ENCODE measurements around the gene ZSWIM5.
"Not testable (repeated sequence)": the region's sequence is repeated elsewhere in the genome, so short reads cannot be mapped to it uniquely, and the experiment has no call there.

Gene ZSWIM5

DNA sequence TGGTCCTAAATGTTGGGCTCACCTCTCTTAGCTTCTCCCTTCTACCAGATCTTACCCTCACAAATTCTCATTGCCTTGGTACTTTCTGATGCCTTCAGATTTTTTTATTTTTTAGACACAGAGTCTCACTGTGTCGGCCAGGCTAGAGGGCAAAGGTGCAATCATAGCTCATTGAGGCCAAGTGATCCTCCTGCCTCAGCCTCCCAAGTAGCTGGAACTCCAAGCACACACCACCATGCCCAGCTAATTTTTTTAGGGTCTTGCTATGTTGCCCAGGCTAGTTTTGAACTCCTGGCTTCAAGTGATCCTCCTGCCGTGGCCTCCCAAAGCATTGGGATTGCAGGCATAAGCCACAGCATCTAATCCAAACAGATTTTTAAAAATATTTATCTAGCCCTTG, 69.4 kb downstream of the ZSWIM5 start:
- DNase-seq, result no peak

DNA sequence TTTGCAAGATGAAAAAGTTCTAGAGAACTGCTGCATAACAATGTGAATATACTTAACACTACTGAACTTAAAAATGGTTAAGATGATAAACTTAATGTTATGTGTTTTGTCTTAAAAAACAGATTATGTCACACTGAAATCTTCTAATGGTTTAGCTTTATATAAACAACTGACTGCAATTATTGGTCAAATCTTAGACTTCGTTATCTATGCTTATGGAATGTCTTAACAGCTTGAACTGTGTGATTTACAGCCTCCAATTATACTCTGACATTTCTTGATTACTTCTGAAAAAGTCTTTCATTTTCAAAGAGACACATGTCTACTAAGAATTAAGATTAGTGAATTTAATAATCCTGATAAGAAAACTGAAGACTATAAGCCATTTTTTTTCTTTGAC, 71.1 kb downstream of the ZSWIM5 start:
- no peak for DNase-seq

DNA sequence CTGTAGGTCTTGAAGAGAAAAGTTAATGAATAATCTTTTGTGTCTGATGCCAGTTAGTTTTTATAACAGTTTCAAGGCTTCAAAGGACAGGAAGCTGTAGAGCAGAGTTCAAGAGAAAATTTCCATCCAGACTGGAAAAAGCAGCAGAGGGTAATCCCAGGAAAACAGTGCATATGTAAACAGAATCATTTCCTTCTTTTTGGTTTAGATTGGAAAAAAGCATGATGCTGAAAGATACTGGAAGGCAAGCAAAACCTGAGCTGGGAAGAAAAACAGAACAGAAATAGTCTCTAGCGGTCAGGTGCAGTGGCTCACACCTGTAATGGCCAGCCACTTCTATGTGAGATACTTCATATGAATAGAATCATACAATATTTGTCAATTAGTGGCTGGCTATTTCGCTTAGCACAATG, 71.9 kb downstream of the ZSWIM5 start:
- no peak for DNase-seq

DNA sequence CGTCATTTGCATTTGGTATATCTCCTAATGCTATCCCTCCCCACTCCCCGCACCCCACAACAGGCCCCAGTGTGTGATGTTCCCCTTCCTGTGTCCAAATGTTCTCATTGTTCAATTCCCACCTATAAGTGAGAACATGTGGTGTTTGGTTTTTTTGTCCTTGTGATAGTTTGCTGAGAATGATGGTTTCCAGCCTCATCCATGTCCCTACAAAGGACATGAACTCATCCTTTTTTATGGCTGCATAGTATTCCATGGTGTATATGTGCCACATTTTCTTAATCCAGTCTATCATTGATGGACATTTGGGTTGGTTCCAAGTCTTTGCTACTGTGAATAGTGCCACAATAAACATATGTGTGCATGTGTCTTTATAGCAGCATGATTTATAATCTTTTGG, 73.7 kb downstream of the ZSWIM5 start:
- DNase-seq, result not testable (repeated sequence)

DNA sequence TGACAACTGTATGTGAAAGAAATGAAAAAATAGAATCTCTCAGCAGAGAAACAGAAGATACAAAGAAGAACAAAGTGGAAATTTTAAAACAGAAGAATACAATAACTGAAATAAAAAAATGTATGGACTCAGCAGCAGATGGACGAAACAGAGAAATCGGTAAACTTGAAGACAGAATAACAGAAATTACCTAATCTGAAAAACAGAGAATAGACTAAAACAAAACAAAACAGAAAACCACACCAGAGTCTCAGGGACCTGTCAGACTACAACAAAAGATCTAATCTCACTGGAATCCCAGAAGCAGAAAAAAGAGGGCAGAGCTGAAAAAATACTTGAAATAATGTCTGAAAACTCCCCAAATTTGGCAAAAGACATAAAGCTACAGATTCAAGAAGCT, 83.0 kb downstream of the ZSWIM5 start:
- DNase-seq, result no peak

DNA sequence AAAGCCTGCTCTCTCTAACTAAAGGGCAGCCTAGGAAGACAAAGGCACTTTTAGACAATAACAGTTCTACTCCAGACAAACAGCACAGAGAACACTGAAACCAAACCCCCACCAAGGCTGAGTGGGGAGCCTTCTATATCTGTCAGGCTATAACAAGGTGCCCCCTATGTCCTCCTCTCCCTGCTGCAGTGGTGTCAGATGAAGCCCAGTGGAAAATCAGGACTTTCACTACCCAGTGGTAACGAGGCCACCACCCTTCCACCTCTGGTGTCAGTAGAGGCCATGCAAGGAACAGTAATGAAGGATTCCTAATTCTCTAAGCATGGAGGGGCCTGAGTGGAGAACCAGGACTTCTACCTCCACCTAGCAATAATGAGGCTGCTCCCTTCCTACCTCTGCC, 83.7 kb downstream of the ZSWIM5 start:
- no peak for DNase-seq

DNA sequence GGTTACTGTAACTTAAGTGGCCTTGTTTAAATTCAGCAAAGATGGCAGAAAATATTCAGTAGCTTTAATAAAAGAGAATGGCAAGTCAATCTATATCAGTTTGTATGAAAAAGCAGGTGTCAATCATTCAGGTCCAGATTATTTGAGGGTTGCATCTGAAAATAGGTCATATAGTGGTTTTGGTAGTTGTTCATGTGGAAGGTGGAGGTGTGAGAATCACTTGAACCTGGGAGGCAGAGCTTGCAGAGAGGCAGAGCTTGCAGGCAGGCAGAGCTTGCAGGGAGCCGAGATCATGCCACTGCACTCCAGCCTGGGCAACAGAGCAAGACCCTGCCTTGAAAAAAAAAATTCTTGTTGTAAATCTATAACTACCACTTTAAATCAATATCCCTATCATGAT, 88.6 kb downstream of the ZSWIM5 start:
- DNase-seq, result no peak

DNA sequence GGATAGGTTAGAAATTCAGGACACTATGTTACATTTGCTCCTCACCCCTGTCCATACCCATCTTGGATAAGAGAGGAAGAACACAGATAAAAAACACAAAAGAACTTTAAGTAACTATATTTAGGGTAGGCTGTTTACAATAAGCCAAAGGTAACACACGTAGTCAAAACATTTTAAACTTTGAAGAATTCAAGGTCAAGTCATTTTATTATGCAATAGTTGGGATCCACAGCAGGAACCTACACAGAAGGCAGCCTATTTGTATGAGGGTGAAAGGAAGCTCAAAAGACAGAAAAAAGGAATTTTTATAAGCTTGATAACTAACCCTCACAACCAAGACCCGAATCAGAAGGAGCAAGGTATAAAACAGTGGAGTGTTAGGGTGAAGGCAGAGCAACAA, 89.6 kb downstream of the ZSWIM5 start:
- DNase-seq, result no peak

DNA sequence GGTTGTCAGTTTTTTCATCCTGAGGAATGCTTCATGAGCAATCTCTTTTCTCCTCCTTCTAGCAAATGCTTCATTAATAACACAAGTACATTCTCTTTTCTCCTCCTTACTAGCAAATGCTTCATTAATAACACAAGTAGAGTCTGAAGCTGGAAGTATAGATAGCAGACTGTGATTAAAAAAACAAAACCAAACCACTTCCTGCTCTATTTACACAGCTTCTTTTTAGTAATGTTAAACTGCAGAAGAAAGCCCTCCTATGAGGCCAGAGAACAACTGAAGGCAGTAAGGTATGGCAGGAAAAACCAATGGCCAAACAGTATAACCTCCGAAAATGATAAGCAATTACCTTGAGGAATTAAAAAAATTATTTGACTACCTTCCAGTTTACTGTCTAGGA, 90.1 kb downstream of the ZSWIM5 start:
- no peak for DNase-seq

DNA sequence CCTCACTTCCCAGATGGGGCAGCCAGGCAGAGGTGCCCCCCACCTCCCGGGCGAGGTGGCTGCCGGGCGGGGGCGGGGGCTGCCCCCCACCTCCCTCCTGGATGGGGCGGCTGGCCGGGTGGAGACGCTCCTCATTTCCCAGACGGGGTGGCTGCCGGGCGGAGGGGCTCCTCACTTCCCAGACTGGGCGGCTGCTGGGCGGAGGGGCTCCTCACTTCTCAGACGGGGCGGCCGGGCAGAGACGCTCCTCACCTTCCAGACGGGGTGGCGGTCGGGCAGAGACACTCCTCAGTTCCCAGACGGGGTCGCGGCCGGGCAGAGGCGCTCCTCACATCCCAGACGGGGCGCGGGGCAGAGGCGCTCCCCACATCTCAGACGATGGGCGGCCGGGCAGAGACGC, 91.2 kb downstream of the ZSWIM5 start:
- DNase-seq, result not testable (repeated sequence)

DNA sequence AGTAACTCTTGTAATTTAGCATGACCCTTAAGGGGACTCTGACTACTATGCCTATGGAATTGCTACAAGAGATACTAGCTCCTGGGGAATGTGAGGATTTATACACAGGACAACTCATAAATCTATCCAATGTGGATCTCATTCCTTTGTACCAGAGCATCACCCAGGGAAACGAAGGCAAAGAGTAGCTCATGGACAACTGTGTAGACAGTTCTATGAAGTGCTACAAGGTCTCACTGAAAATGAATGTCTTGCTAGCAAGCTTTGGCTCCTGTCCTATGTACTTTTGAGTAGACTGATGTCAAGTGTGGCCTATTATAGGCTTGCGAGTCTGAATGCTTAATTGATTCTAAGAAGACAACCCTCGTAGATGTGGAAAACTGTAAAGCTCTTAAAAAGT, 93.7 kb downstream of the ZSWIM5 start:
- DNase-seq, result no peak

DNA sequence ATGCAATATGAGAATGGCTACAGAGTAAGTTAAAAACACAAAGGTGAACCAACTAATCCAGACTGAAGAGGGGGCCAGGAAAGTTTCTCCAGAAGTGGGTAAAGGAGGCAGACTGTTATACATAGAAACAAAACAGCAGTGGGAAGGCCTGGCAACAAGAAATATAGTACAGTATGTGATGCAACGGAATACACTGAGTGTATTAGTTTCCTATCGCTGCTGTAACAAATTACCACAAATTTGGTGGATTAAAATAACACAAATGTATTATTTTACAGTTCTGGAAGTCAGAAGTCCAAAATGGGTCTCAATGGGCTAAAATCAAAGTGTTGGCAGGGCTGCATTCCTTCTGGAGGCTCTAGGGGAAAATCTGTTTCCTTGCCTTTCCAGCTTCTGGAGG, 95.2 kb downstream of the ZSWIM5 start:
- no peak for DNase-seq

DNA sequence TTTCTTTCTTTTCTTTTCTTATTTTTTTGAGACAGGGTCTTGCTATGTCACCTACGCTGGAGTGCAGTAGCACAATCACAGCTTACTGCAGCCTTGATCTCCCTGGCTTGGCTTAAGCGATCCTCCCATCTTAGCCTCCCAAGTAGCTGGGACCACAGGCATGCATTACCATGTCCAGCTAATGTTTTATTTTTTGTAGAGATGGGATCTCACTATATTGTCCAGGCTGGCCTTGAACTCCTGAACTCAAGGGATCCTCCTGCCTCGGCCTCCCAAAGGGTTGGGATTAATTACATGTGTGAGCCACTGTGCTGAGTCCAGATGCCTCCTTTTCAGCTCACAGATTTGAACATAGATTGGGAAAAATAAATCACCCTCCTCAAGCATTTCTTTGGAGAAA, 98.6 kb downstream of the ZSWIM5 start:
- no peak for DNase-seq

DNA sequence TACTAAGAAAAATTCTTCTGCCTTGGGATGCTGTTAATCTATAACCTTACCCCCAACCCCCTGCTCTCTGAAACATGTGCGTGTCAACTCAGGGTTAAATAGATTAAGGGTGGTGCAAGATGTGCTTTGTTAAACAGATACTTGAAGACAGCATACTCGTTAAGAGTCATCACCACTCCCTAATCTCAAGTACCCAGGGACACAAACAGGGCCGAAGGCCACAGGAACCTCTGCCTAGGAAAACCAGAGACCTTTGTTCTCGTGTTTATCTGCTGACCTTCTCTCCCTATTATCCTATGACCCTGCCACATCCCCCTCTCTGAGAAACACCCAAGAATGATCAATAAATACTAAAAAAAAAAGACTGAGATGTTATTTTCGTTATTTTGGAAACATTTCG, 99.5 kb downstream of the ZSWIM5 start:
- DNase-seq, result not testable (repeated sequence)

DNA sequence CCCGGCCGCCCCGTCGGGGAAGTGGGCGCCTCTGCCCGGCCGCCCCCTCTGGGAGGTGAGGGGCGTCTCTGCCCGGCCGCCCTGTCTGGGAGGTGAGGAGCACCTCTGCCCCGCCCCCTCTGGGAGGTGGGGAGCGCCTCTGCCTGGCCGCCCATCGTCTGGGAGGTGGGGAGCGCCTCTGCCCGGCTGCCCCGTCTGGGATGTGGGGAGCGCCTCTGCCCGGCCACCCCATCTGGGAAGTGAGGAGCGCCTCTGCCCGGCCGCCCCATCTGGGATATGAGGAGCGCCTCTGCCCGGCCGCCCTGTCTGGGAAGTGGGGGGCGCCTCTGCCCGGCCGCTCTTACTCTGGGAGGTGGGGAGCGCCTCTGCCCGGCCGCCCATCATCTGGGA, 100.3 kb downstream of the ZSWIM5 start:
- DNase-seq, result not testable (repeated sequence)

DNA sequence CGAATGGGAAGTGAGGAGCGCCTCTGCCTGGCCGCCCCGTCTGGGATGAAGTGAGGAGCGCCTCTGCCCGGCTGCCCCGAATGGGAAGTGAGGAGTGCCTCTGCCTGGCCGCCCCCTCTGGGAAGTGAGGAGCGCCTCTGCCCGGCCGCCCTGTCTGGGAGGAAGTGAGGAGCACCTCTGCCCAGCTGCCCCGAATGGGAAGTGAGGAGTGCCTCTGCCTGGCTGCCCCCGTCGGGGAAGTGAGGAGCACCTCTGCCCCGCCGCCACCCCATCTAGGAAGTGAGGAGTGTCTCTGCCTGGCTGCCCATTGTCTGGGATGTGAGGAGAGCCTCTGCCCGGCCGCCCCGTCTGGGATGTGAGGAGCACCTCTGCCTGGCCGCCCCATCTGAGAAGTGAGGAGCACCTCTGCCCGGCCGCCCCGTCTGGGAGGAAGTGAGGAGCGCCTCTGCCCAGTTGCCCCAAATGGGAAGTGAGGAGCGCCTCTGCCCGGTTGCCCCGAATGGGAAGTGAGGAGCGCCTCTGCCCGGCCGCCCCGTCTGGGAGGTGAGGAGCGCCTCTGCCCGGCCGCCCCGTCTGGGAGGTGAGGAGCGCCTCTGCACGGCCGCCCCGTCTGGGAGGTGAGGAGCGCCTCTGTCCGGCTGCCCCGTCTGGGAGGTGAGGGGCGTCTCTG, 100.8 kb downstream of the ZSWIM5 start:
- DNase-seq, result not testable (repeated sequence)

DNA sequence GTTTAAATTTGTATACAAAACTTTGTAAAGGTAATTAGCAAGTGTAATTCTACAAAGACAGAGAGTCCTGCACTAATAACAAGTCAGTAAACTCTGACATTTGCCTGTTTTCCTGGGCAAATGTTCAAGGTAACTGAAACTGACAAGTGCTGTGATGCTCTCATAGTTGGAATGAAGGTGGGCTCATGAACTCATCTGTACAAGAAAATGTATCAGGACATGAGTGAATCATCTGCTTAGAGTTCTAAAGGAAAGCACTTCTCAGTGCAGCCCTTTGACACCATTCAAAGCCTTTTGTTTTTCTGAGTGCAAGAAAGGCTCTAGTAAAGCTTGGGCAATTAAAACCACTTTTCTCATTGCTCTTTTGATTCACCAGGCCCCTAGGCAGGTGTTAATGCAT, 102.9 kb downstream of the ZSWIM5 start:
- no peak for DNase-seq

DNA sequence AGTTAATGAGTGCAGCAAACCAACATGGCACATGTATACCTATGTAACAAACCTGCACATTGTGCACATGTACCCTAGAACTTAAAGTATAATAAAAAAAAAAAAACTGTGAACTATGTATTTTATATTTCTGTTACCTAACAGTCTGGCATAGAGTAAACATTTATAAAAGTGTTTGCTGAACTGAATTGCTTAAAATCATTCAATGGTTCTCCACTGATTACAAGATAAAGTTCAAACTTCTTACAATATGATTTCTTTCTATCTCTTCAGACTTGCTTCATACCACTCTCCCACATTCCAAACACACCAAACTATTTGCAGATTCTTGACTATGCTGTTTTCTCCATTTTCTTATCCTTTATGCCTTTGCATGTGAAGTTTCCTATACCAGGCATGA, 104.5 kb downstream of the ZSWIM5 start:
- no peak for DNase-seq

DNA sequence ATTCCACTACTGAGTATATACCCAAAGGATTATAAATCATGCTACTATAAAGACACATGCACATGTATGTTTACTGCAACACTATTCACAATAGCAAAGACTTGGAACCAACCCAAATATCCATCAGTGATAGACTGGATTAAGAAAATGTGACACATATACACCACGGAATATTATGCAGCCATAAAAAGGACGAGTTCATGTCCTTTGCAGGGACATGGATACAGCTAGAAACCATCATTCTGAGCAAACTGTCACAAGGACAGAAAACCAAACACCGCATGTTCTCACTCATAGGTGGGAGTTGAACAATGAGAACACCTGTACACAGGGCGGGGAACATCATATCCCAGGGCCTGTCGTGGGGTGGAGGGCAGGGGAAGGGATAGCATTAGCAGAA, 104.9 kb downstream of the ZSWIM5 start:
- not testable (repeated sequence) for DNase-seq

DNA sequence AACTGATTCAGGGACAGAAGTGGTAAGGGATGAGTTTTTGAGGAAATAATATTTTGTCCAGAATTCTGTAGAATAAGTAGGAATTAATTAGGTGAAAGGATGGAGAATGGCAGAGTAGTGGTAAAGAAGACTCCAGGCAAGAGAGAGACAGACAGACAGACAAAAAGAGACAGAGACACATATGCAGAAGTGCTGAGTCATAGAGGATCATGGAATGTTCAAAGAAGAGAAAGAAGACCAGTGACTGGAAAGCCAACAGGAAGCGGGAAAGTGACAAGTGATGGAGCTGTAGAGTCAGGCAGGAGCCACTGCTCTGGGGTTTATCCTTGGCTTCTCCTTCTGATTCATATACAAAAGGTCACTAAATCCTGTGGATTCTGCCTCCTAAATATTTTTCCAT, 108.5 kb downstream of the ZSWIM5 start:
- no peak for DNase-seq

DNA sequence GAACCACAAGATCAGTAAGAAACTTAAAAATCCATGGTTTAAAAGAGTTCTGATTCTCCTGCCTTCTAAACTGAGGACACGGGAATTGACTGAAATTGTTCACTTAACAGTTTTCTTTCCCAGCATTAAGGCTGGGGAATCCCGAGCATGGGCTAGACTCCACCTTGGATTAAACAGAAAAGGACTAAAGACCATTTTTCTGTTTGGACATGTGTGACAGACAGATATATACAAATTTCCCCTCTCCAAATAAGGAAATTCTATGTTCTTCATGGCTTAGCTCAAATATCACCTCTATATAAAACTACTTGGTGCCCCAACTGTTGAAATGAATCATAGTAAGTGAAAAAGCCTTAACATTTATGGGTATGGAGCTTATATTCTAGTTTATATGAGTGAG, 109.3 kb downstream of the ZSWIM5 start:
- no peak for DNase-seq

DNA sequence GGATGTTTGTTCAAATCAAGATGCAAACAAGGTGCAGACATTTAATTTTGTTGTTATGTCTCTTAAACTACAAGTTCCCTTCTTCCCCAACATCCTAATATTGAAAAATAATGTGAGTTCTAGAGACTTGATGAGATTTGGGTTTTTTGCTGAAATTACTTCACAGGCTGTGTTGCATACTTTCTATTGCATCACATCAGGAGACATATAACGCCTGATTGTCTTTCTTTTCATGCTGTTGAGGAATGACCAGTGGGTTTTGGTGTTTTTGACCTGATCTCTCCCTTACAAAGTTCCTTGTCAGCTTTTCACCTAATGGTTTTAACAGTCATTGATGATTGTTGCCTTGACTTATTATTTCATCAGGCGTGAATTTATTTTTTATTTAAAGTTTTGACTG, 111.0 kb downstream of the ZSWIM5 start:
- DNase-seq, result no peak

DNA sequence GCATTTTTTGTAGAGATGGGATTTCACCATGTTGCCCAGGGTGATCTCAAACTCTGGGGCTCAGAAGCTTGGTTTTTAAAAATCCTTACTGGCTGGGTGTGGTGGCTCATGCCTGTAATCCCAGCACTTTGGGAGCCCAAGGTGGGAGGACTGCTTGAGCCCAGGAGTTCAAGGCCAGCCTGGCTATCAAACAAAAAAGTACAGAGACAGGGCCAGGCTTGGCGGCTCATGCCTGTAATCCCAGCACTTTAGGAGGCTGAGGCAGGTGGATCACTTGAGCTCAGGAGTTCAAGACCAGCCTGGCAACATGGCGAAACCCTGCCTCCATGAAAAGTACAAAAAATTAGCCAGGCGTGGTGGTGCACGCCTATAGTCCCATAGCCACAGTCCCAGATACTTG, 112.0 kb downstream of the ZSWIM5 start:
- not testable (repeated sequence) for DNase-seq

DNA sequence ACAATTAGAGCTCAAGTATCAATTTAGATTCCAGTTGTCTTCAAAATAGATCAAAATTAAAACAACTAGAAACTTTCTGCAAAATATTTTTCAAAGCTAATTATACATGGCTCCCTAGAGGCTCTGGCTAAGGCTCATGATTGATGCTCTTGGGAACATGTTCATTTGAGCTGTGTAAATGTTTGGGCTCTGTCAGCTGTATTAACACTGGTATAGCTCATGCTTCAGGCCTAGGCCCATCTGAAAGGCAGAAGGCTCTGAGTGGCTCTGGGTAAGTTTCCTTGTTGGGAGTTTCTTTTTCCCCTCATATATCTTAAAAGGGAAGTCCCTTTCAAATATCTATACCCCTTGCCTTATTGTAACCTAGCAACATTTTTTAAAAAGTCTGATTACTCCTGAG, 113.1 kb downstream of the ZSWIM5 start:
- DNase-seq, result no peak

DNA sequence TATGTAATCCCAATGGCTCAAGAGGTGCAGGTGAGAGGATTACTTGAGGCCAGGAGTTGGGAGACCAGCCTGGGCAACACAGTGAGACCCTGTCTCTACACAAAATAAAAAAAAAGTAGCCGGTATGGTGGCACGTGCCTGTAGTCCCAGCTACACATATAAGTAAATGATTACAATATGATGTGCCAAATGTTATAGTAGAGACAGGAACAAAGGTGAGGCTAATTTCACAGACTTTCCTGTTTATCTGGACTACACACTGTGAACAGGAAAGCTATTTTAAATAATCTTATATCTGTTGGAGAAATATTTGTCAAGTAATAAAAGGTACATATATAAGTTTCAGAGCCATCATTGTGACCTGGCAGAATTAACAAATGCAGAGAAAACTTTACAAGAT, 116.7 kb downstream of the ZSWIM5 start:
- no peak for DNase-seq

DNA sequence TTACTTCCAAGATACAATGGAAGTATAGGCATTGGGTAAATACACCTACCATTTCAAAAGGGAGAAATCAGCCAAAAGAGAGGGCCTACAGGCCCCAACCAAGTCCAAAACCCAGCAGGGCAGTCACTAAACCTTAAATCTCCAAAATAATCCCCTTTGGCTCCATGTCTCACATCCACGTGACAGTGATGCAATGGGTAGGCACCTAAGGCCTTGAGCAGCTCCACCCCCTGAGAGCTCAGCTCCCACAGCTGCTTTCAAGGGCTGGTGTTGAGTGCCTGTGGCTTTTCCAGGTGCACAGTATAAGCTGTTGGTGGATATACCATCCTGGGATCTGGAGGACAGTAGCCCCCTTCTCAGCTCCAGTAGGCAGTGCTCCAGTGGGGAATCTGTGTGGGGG, 121.8 kb downstream of the ZSWIM5 start:
- no peak for DNase-seq
